ENCODE data around the gene UFD1. TPM values are rescaled to one million over a fixed set of nuclear protein-coding genes. Genes with fewer than 3 reads are reported as not detected.

Gene UFD1
- total RNA-seq, 2 experiments from 2014 or later, result 80.1 to 111 TPM

DNA sequence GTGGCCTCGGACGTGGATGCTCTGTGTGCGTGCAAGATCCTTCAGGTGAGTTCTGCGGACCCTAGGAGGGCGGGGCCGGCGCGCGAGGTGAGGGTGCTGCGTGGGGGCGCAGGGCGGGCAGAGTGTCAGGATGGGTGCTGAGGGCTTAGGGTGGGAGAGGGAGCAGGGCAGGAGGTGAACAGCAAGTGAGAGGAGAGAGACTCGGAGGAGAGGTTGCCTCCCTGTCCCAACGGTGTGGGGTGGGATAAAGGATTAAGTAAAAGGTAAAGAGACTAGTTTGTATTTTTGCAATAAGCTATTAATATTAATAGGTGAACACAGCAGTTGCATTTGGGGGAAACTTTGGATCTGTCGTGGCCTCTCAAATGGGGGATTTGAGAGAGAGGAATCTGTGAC lies 1.2 kb upstream of the UFD1 start:
- Mint-ChIP-seq H3K27me3 (no peaks in the 10 kb centered on the region), H3K9me3 (ENCODE audit: low read depth) (no peaks in the 10 kb centered on the region), H3K4me3 (peak overlapping the region; percentile 99), H3K36me3 (peaks cover 26% of the 10 kb centered on the region), H3K4me1 (peaks cover 41% of the 10 kb centered on the region), H3K27ac (peak overlapping the region; percentile 98)
- ATAC-seq (peak; percentile 2), DNase-seq (no peak)
- CTCF ChIA-PET, result interaction anchor here (0.5 to 1.5 kb wide), 5 partner anchors 21 to 336 kb away, joined by 3 to 6 read pairs (median 4); partner anchors contain the start of genes C22orf39, ESS2 and SLC25A1

DNA sequence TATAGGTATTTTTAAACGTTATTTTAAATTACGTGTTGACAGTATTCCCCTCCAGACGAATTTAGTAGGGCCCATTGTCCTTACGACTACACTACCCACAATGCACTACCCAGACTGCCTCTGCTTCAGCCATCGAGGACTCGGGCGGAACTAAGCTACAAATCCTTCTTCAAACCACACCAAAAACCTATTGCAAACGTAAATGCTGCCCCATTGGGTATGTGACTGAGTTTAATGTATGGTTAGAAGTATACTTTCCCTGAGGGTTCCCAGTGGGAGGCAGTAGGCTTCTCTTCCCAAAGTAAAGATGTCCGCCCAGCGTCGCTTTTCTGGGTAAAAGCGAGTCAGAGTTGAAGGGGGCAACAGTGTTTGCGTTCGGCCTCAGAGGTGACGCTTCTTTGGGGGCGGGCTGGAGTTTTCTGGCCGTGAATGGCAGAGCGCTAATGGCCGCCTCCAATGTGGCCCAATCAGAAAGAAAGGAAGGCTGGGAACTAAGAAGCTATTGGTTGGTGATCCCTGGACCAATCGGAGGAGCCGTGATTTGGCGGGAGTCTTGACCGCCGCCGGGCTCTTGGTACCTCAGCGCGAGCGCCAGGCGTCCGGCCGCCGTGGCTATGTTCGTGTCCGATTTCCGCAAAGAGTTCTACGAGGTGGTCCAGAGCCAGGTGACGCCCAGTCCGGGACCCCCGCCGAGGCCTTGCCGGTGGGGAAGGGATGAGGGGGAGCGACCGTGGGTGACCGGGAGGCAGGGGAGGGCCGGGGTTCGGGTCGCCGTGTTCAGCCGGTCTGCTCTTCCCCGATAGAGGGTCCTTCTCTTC lies 571 bp upstream of the UFD1 start, which contains the start of gene CDC45:
CDC45 (plus strand) TSS at position 566 of the 818 bp plus-strand sequence; CDS start at position 615, 49 bp downstream.
- Mint-ChIP-seq H3K36me3 (peaks cover 21% of the 10 kb centered on the region), H3K27me3 (no peaks in the 10 kb centered on the region), H3K27ac (peak within 1 kb of the TSS; percentile 98), H3K9me3 (ENCODE audit: low read depth) (no peaks in the 10 kb centered on the region), H3K4me3 (peak within 1 kb of the TSS; percentile 99), H3K4me1 (peaks cover 41% of the 10 kb centered on the region)
- DNase-seq (peak; percentile 98), ATAC-seq (peak; percentile 93)
- CTCF ChIA-PET, result interaction anchor here (0.5 to 1.5 kb wide), 6 partner anchors 20 to 335 kb away, joined by 3 to 6 read pairs (median 4); partner anchors contain the start of genes C22orf39, ESS2 and SLC25A1

DNA sequence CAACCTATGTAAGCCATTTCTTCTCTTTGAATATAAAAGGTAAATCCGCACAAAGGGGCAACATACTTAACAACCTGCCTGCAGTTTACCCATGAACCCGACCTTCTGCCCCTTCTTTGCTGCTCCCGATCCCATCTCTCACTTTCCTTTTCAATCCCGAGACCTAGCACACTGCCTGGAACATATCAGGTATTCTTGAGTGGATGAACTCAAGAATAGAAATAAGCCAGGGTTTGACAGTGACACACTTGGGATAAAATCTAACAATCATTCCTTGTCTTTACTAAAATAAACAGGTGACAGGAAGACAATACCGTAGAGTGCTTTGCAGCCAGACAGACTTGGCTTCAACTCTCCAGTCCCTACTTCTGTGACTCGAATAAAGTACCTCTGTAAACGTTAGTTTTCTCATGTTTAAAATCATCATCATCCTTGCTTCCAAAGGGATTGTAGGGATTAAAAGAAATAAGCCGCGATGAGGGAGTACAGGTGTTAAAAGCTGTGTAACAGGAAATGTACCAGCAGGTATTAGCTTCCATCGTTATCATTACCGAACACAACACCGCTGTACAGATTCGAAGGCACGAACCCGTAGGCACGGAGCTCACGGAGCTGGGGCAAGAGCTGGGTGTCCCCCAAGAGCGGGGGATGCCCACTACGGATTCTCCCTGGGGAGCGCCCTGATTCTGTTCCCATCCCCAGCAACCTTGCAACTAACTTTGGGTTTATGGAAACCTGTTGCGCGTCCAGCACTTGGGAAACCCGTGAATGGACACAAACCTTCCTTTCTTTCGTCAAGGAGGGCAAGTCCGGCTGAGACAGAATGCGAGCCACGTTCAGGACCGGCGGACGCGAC lies 720 bp downstream of the UFD1 start:
- DNase-seq, result peak; percentile 50
- CTCF ChIA-PET, result interaction anchor here (0.8 to 2.7 kb wide), 13 partner anchors 10 to 333 kb away, joined by 3 to 16 read pairs (median 4); partner anchors contain the start of genes ESS2 and HIRA
- no peak for ATAC-seq
- Mint-ChIP-seq H3K9me3 (ENCODE audit: low read depth) (no peaks in the 10 kb centered on the region), H3K4me3 (peak overlapping the region; percentile 99), H3K36me3 (peaks cover 18% of the 10 kb centered on the region), H3K27ac (peak overlapping the region; percentile 98), H3K4me1 (peaks cover 35% of the 10 kb centered on the region), H3K27me3 (no peaks in the 10 kb centered on the region)

DNA sequence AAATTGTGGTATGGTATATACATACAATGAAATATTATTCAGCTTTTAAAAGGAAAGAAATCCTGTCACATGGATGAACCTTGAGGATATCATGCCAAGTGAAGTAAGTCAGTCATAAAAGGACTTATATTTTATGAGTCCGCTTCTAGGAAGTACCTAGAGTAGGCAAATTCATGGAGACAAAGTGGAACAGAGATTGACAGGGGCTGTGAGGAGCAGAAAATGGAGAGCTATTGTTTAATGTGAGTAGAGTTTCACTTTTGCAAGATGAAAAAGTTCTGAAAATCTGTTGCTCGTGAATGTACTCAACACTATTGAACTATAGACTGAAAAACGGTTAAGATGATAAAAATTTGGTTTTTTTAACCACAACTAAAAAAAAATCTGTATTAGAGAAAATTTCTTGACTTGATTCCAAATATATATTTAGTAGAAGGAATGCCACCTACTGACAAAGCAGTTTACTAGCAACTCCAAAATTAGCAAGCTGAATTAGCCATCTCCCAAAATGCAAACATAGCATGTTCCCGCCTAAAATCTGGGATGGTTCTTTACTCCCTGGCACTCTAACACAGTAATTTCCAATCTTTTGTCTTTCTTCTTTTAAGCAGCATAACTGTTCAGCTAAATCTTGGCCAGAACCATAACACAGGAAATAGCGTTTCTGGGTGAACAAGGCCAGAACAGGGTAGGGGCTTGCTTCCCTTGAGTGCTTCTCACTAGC lies 1.5 kb downstream of the UFD1 start:
- peak overlapping the region; percentile 98 for H3K27ac Mint-ChIP-seq
- CTCF ChIA-PET, result interaction anchor here (0.8 to 2.7 kb wide), 14 partner anchors 9 to 333 kb away, joined by 3 to 16 read pairs (median 4); partner anchors contain the start of genes ESS2 and HIRA
- peaks cover 32% of the 10 kb centered on the region for H3K4me1 Mint-ChIP-seq
- H3K4me3 Mint-ChIP-seq, result peak overlapping the region; percentile 99
- H3K9me3 Mint-ChIP-seq (ENCODE audit: low read depth), result no peaks in the 10 kb centered on the region
- H3K27me3 Mint-ChIP-seq, result no peaks in the 10 kb centered on the region
- ATAC-seq (no peak), DNase-seq (no peak)
- peaks cover 15% of the 10 kb centered on the region for H3K36me3 Mint-ChIP-seq

DNA sequence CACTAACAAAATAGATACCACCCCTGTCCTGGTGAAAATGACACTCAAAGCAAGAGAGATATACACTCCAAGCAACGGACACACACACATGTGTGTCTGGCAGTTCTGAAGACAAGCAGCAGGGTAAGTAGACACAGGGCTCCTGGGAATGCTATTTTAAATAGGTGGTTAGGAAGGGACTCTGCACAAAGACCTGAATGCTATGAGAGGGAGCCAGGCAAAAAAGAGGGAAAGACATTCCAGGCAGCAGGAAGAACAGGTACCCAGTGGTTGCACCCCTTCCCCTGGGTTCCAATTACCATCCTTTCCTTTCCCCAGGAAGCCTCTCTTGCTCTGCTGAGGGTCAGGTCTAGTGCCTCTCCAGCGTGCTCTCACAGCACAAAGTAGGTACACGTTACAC lies 3.0 kb downstream of the UFD1 start:
- peaks cover 31% of the 10 kb centered on the region for H3K4me1 Mint-ChIP-seq
- CTCF ChIA-PET, result interaction anchor here (1.7 to 2.7 kb wide), 2 partner anchors 296 to 331 kb away, joined by 10 to 16 read pairs; partner anchors contain the start of gene ESS2
- DNase-seq, result no peak
- no peak for ATAC-seq
- no peaks in the 10 kb centered on the region for H3K9me3 Mint-ChIP-seq (ENCODE audit: low read depth)
- H3K27ac Mint-ChIP-seq, result peak overlapping the region; percentile 32
- H3K4me3 Mint-ChIP-seq, result no peak overlapping the region
- H3K27me3 Mint-ChIP-seq, result no peaks in the 10 kb centered on the region
- H3K36me3 Mint-ChIP-seq, result peaks cover 21% of the 10 kb centered on the region

DNA sequence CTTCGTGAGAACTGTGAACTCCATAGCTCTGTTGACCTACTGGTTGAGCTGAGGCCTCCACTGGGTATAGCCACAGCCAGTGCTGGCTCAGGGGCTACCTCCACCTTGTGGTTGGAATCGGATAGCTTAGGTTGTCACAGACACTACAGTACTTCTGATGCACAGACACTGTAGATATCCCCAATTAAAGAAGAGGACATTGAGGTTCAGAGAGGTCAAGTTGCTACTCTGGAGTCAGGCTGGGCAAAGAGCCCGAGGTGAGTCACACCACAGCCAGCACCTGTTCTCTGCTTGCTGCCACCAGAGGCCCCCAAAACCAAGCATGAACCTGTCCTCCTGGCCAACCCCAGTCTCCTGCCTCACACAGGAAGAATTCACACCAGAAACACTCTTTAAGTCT lies 5.4 kb downstream of the UFD1 start:
- DNase-seq (no peak), ATAC-seq (no peak)
- H3K4me3 Mint-ChIP-seq, result no peak overlapping the region
- peaks cover 29% of the 10 kb centered on the region for H3K36me3 Mint-ChIP-seq
- no peaks in the 10 kb centered on the region for H3K27me3 Mint-ChIP-seq
- H3K27ac Mint-ChIP-seq, result no peak overlapping the region
- H3K4me1 Mint-ChIP-seq, result peaks cover 19% of the 10 kb centered on the region
- CTCF ChIA-PET, result interaction anchor here (1.6 to 2.1 kb wide), 2 partner anchors 81 to 156 kb away, joined by 4 to 11 read pairs; no protein-coding TSS in a partner anchor
- H3K9me3 Mint-ChIP-seq (ENCODE audit: low read depth), result no peaks in the 10 kb centered on the region

DNA sequence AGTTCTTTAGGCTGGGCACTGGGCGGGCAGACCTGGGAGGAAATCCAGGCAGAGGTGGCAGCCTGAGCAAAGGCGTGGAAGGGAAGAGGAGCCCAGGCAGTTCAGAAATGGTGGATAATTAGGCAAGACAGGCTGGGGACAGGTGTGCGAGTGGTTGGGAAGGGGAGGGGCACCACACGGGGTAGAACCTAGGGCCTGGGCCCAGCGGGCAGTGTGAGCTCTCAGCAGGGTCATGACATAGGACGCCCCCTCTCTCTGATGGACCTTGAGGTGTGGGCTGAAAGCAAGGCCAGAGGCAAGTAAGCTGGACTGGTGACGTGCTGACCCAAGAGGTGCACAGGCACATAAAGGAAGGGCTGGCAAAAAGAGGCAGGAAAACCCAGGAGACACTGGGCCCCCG lies 6.8 kb downstream of the UFD1 start:
- Mint-ChIP-seq H3K36me3 (peaks cover 42% of the 10 kb centered on the region), H3K4me3 (no peak overlapping the region), H3K9me3 (ENCODE audit: low read depth) (no peaks in the 10 kb centered on the region), H3K4me1 (peaks cover 12% of the 10 kb centered on the region), H3K27me3 (no peaks in the 10 kb centered on the region), H3K27ac (no peak overlapping the region)
- no peak for ATAC-seq
- CTCF ChIA-PET, result interaction anchor here (2.1 kb wide), 1 partner anchor 158 kb away, joined by 11 read pairs; no protein-coding TSS in a partner anchor
- DNase-seq, result no peak

DNA sequence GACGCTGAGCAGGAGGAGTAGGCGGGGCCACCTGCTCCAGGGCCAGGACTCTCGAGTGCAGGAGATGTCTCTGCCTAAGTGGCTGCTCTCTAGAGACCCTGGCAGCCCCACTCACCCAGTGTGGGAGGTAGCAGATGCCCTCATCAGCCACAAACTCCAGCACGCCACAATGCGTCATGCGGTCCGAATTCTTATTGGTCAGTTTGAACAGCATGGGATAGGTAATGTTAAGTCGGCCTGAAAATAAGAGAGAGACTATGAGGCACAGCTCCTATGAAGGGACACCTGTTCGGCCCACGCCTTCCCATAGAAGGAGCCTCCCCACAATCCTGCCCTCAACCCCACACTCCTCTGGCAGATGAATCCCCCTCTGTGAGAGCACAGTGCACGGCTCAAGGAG lies 7.4 kb downstream of the UFD1 start:
- DNase-seq (no peak), ATAC-seq (no peak)
- H3K27me3 Mint-ChIP-seq, result no peaks in the 10 kb centered on the region
- H3K4me1 Mint-ChIP-seq, result peaks cover 8% of the 10 kb centered on the region
- peaks cover 42% of the 10 kb centered on the region for H3K36me3 Mint-ChIP-seq
- CTCF ChIA-PET, result no interaction called here
- no peak overlapping the region for H3K4me3 Mint-ChIP-seq
- no peak overlapping the region for H3K27ac Mint-ChIP-seq
- H3K9me3 Mint-ChIP-seq (ENCODE audit: low read depth), result no peaks in the 10 kb centered on the region

DNA sequence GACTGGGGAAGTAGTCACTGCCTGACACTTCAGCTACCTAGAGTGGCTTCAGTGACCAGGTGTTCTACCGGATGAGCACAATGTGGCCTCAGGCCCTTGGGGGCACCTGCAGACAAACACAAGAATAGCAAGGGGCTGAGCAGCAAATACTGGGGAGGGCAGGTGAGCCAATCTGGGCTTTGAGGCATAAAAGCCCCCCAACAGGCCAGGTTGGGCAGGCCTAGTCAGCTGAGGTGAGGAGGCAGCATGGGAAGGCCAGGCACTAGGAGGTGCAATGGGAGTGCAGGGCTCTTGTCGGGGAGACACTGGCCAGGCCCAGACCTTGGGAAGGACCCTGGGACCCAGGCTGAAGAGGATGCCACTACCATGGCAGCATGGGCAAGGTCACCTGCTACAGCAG lies 9.0 kb downstream of the UFD1 start:
- CTCF ChIA-PET, result no interaction called here
- no peak for DNase-seq
- Mint-ChIP-seq H3K36me3 (peaks cover 51% of the 10 kb centered on the region), H3K4me3 (no peak overlapping the region), H3K9me3 (ENCODE audit: low read depth) (no peaks in the 10 kb centered on the region), H3K27ac (no peak overlapping the region), H3K27me3 (no peaks in the 10 kb centered on the region), H3K4me1 (peaks cover 5% of the 10 kb centered on the region)
- no peak for ATAC-seq

DNA sequence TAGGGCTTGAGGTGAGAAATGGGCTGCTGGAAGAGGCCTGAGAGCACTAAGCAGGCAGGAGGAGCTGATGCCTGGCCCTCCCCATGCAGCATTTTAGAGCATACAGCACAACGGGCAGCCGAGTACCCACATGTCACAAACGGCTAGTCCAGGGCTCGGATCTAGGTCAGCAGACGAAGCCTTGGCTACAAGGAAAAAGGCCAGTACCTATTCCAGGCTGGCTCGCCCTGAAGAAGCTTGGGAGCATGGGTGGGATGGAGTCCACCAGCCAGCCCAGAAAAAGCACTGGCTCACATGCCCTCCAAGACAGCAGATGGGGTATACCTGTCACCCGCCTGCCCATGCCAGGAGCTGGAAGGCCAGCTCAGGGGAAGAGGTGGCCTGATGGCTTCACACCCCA lies 9.6 kb downstream of the UFD1 start:
- ATAC-seq (no peak), DNase-seq (no peak)
- CTCF ChIA-PET, result interaction anchor here (1.3 kb wide), 1 partner anchor 9 kb away, joined by 3 read pairs; no protein-coding TSS in a partner anchor
- Mint-ChIP-seq H3K9me3 (ENCODE audit: low read depth) (no peaks in the 10 kb centered on the region), H3K27me3 (no peaks in the 10 kb centered on the region), H3K36me3 (peaks cover 55% of the 10 kb centered on the region), H3K27ac (no peak overlapping the region), H3K4me3 (no peak overlapping the region), H3K4me1 (peaks cover 11% of the 10 kb centered on the region)

DNA sequence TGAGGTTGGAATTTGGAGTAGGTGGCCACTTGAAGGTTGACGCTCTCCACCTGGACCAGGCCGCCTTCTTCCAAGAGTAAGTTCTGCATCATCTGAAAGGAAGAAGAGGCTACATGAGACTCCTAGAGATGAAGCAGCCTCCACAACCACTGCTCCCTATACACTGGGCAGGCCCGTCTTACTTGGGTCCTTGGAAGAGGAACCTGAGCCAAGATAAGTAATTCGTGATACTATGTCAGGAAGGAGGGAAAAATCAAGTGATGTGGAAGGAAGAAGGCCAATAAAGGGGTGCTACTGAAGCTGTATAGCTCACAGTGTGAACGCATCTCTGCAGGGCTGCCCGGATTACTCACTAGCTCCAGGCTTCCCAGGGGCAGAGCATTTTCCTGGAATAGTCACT lies 11.1 kb downstream of the UFD1 start:
- CTCF ChIA-PET, result interaction anchor here (1.3 kb wide), 1 partner anchor 10 kb away, joined by 3 read pairs; no protein-coding TSS in a partner anchor
- no peak overlapping the region for H3K4me3 Mint-ChIP-seq
- no peak for DNase-seq

DNA sequence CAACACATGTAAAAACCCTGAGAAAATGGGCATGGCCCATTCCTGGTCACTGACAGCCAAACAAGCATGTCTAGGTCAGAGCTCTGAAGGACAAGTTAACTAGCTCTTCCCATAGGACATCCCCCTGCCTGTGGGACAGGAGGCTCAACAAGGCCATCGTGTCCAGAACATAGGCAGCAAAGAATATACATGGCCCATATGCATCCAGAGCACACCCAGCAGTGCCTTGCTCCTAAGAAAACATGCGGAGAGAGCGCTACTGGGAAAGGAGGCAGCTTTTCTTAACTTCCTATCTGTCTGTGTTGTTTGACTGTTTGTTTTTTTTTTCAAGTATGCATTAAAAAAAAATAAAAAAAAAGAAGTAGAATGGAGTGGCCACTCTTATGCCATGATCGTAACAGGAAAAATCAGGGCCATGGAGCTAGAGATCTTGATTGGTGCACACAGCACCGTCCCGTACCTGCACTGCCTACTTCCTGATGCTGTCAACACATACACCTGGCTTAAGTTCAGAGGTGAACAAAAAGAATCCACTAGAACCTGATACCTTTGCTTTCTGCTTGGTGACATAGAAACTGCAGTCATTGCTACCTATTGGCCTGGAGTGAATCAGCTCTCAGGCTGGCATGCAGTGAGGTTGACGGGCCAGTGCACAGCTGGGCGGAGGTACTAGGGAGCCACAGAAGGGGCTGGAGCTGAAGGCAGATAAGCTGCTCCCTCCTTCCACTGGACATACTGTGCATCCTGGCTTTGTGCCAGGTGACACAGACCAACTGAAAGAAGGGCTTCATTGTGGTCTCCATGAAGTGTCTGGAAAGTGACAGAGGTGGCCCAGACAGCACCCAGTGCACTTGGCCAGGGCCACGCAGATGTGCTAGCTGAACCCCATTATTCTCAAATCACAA lies 11.9 kb downstream of the UFD1 start:
- Mint-ChIP-seq H3K27me3 (no peaks in the 10 kb centered on the region), H3K4me1 (peaks cover 13% of the 10 kb centered on the region), H3K9me3 (ENCODE audit: low read depth) (no peaks in the 10 kb centered on the region), H3K36me3 (peaks cover 52% of the 10 kb centered on the region), H3K4me3 (no peak overlapping the region), H3K27ac (no peak overlapping the region)
- ATAC-seq (no peak), DNase-seq (no peak)
- CTCF ChIA-PET, result interaction anchor here (4.1 kb wide), 1 partner anchor 11 kb away, joined by 13 read pairs; no protein-coding TSS in a partner anchor

More for the DNA sequence above, 11.1 kb downstream of the UFD1 start:
- Mint-ChIP-seq H3K27ac (no peak overlapping the region), H3K36me3 (peaks cover 50% of the 10 kb centered on the region), H3K27me3 (no peaks in the 10 kb centered on the region), H3K9me3 (ENCODE audit: low read depth) (no peaks in the 10 kb centered on the region), H3K4me1 (peaks cover 13% of the 10 kb centered on the region)
- no peak for ATAC-seq

All from activated CD8-positive, alpha-beta memory T cell treated with anti-CD3 and anti-CD28 coated beads, Interleukin-2, amount 10 ng/mL, durations not matched to agents 7 days and 5 days (primary cell).